Ovary (tissue), 9 donors: Measurements from ENCODE around the gene ZBTB8A. TPM values are rescaled to one million over a fixed set of nuclear protein-coding genes. Genes with fewer than 3 reads are reported as not detected.

Source experiments
- DNase-seq, 5 donors: peaks; one replicate each; pipeline ENCODE4 v3.0.0-alpha.2; 2019 to 2020
- H3K27ac ChIP-seq, 2 donors: fragments of 200-600 bp; one replicate each; pipeline versions ENCODE4 v1.5.1 to v1.8.0; 2019 to 2022
- H3K27me3 ChIP-seq: fragments of 200-600 bp; one replicate; pipeline ENCODE4 v1.8.0; 2022
- H3K36me3 ChIP-seq: fragments of 200-600 bp; sonication (generic); one replicate; pipeline ENCODE4 v1.5.1; 2019
- H3K4me1 ChIP-seq: one replicate; pipeline ENCODE4 v1.8.1; 2013; ENCODE audit warnings: mild to moderate bottlenecking, moderate library complexity; ENCODE audit not compliant: insufficient read depth
- H3K4me3 ChIP-seq: fragments of 200-600 bp; sonication (generic); one replicate; pipeline ENCODE4 v1.5.1; 2017
- H3K9me3 ChIP-seq, 2 donors: fragments of 200-600 bp in 1 of 2; sonication (generic) in 1 of 2; one replicate each; pipeline versions ENCODE4 v1.5.1 to v1.8.1; 2013 to 2019; ENCODE audit warnings: mild to moderate bottlenecking in 1 of 2, moderate library complexity in 1 of 2
- CTCF ChIP-seq, 3 donors: fragments of 450-650 bp in 2 of 3; fragments of 200-600 bp in 1 of 3; IDR thresholded peaks; one replicate each; pipeline versions ENCODE4 v1.5.1 to v1.8.0; 2016 to 2022; ENCODE audit warnings: antibody characterized with exemption in 3 of 3, mild to moderate bottlenecking in 1 of 3
- EP300 ChIP-seq: sonication (generic); formaldehyde crosslinking; IDR thresholded peaks from one replicate; pipeline ENCODE4 v1.6.1; 2017; ENCODE audit warnings: antibody characterized with exemption
- POLR2A ChIP-seq: fragments of 450-650 bp; IDR thresholded peaks from one replicate; pipeline ENCODE4 v1.6.1; 2017; ENCODE audit warnings: antibody characterized with exemption, mild to moderate bottlenecking, moderate library complexity
- WGBS, 3 donors: extraction: QIAGEN DNeasy Blood & Tissue Kit in 1 of 3; methylation state at CpG; one replicate each; pipeline versions ENCODE4 v1.1.5 to v1.1.7; 2013 to 2017; 5-methylcytosine and 5-hydroxymethylcytosine counted together
- intact Hi-C, 4 donors: fragments of 100-400 bp; cut with DNase I; formaldehyde crosslinking; loops; one replicate each; pipeline versions ENCODE4 v1.11.0 to v1.15.1; 2022 to 2023
- polyA plus RNA-seq, 2 donors: library from polyadenylated mRNA; stranded (reverse); fragments of 200-250 nt in 1 of 2; fragments of 350-450 nt in 1 of 2; fragmentation: Illumina TruSeq in 1 of 2; extraction: RNeasy Lipid Tissue Mini Kit (QIAGEN cat#74804) in 1 of 2; gene quantifications; one replicate each; pipeline ENCODE4 v1.2.3, GENCODE V29; 2013 to 2014
- total RNA-seq, 7 donors: library from RNA; depleted of rRNA in 2 of 7; stranded (reverse); fragments of >200 nt in 2 of 7; fragmentation: NEBNext Ultra II Directional in 3 of 7; extraction: Animal tissue kit (Norgen Biotek cat#: 25700) in 3 of 7; gene quantifications; one replicate each; pipeline versions ENCODE4 v1.1.0 to v1.2.4, GENCODE V29; 2016 to 2023
- donor health status: DM: no; HTN: no; CAD: no; lungs with moderate emphysema.
- donor health status: DM: no; HTN: no; CAD: no.
- donor health status: Bipolar disorder and iron deficiency.
- donor health status: DM: yes; HTN: yes; CAD: no.
- donor health status: DM: no; HTN: no; CAD: no.
- donor health status: DM: yes; HTN: yes; CAD: no.

Gene ZBTB8A
- total and polyA plus RNA-seq, 9 donors = 4.5 to 13.9 (median 10.3) TPM

- WGBS, 3 donors = 68 to 77% (median 76%) methylated on average over 5 of the region's 5 CpGs
- intact Hi-C loops = loop anchor here in 2 of 4 donors (10.0 kb wide), 2 partner anchors 89 to 209 kb away; no protein-coding TSS in a partner anchor
Measured at GRCh38 chr1:32613472-32613871, 74.2 kb downstream of the ZBTB8A start.

GRCh38 chr1:32618673-32619221 is 79.5 kb downstream of the ZBTB8A start:
- intact Hi-C loops = loop anchor here in 2 of 4 donors (10.0 kb wide), 2 partner anchors 94 to 214 kb away; no protein-coding TSS in a partner anchor
- Histone ChIP-seq H3K27me3 (no peaks in the 10 kb centered on the region), H3K27ac (no peak overlapping the region), H3K4me3 (no peak overlapping the region), H3K36me3 (no peaks in the 10 kb centered on the region), H3K4me1 (no peaks in the 10 kb centered on the region), H3K9me3 (no peaks in the 10 kb centered on the region)
- no peak for DNase-seq
- WGBS, 3 donors = 95 to 97% (median 96%) methylated on average over 5 of the region's 5 CpGs
- TF ChIP-seq CTCF (IDR thresholded peaks at IDR 0.05) (no peak), POLR2A (no peak), EP300 (no peak)

More at GRCh38 chr1:32613472-32613871, 74.2 kb downstream of the ZBTB8A start:
- TF ChIP-seq POLR2A (no peak), CTCF (IDR thresholded peaks at IDR 0.05) (no peak), EP300 (no peak)
- Histone ChIP-seq H3K9me3 (no peaks in the 10 kb centered on the region), H3K27ac (no peak overlapping the region), H3K27me3 (no peaks in the 10 kb centered on the region), H3K4me3 (no peak overlapping the region), H3K36me3 (no peaks in the 10 kb centered on the region), H3K4me1 (peaks cover 5% of the 10 kb centered on the region)
- DNase-seq = no peak

GRCh38 chr1:32619701-32620485 is 80.7 kb downstream of the ZBTB8A start:
- H3K9me3 ChIP-seq = no peaks in the 10 kb centered on the region
- no peak overlapping the region for H3K27ac ChIP-seq
- no peak overlapping the region for H3K4me3 ChIP-seq
- no peak for DNase-seq
- H3K27me3 ChIP-seq = no peaks in the 10 kb centered on the region
- 48 to 51% (median 51%) methylated on average over 5 of the region's 5 CpGs for WGBS, 3 donors
- no peak for TF ChIP-seq EP300
- TF ChIP-seq CTCF (IDR thresholded peaks at IDR 0.05) = no peak
- TF ChIP-seq POLR2A = no peak
- intact Hi-C loops = loop anchor here in 2 of 4 donors (10.0 kb wide), 4 partner anchors 95 to 215 kb away; no protein-coding TSS in a partner anchor
- no peaks in the 10 kb centered on the region for H3K36me3 ChIP-seq
- H3K4me1 ChIP-seq = no peaks in the 10 kb centered on the region

- Histone ChIP-seq H3K9me3 (no peaks in the 10 kb centered on the region), H3K4me1 (no peaks in the 10 kb centered on the region), H3K27me3 (no peaks in the 10 kb centered on the region), H3K36me3 (no peaks in the 10 kb centered on the region), H3K4me3 (no peak overlapping the region), H3K27ac (no peak overlapping the region)
- intact Hi-C loops = loop anchor here in 1 of 4 donors (10.0 kb wide), 2 partner anchors 107 to 177 kb away; no protein-coding TSS in a partner anchor
- TF ChIP-seq POLR2A (no peak), CTCF (IDR thresholded peaks at IDR 0.05) (no peak), EP300 (no peak)
- 86 to 94% (median 94%) methylated on average over 2 of the region's 2 CpGs for WGBS, 3 donors
- DNase-seq = no peak
Measured at GRCh38 chr1:32622205-32622604, 83.0 kb downstream of the ZBTB8A start.
